OCI-LY7 (cell line): ENCODE results near the gene DNMT1. TPM values are rescaled to one million over a fixed set of nuclear protein-coding genes. Genes with fewer than 3 reads are reported as not detected.
"Not testable (repeated sequence)": the region's sequence is repeated elsewhere in the genome, so short reads cannot be mapped to it uniquely, and the experiment has no call there.

ENCODE experiments used
- BruUV-seq: library from RNA; stranded (reverse); fragments of 400-500 nt; replicated peaks from 2 replicates; lab custom pipeline; 2021; lab: Mats Ljungman, UMichigan
- CTCF ChIA-PET: fragments of 300-600 bp; sonication (Branson Sonifier 250); formaldehyde crosslinking; loops from one replicate; lab custom pipeline; 2022; ENCODE audit warnings: antibody characterized with exemption; ENCODE audit not compliant: unreplicated experiment; lab: Charles Lee
- POLR2A ChIA-PET: fragments of 300-600 bp; sonication (Branson Sonifier 250); formaldehyde crosslinking; loops from one replicate; lab custom pipeline; 2022; ENCODE audit warnings: antibody characterized with exemption; lab: Charles Lee
- DNase-seq: peaks from one replicate; pipeline ENCODE4 v3.0.0-alpha.2; 2015; ENCODE audit warnings: low spot score
- H2AFZ ChIP-seq: fragments of 200-600 bp; sonication (generic), shearing (Covaris generic); 2 replicates; pipeline ENCODE4 v1.6.1; 2014; ENCODE audit warnings: mild to moderate bottlenecking, antibody characterized with exemption, low read length, moderate library complexity
- H3K27ac ChIP-seq: fragments of 200-600 bp; sonication (generic); 2 replicates; pipeline ENCODE4 v1.5.1; 2014; ENCODE audit warnings: mixed run types, low read depth, mild to moderate bottlenecking, moderate library complexity, low read length, inconsistent platforms; ENCODE audit not compliant: poor library complexity, severe bottlenecking
- H3K36me3 ChIP-seq: fragments of 200-600 bp; sonication (generic); 2 replicates; pipeline ENCODE4 v1.6.1; 2014; ENCODE audit warnings: mild to moderate bottlenecking, antibody characterized with exemption, low read length, moderate library complexity, mixed read lengths; ENCODE audit not compliant: insufficient read depth
- H3K4me1 ChIP-seq: fragments of 200-600 bp; sonication (generic); 2 replicates; pipeline ENCODE4 v1.5.1; 2014; ENCODE audit warnings: mild to moderate bottlenecking, low read length; ENCODE audit not compliant: insufficient read depth, poor library complexity, severe bottlenecking
- H3K4me2 ChIP-seq: fragments of 200-600 bp; sonication (generic); 2 replicates; pipeline ENCODE4 v1.6.1; 2014; ENCODE audit warnings: mild to moderate bottlenecking, low read length
- H3K4me3 ChIP-seq: fragments of 200-600 bp; sonication (generic); 2 replicates; pipeline ENCODE4 v1.5.1; 2014; ENCODE audit warnings: mild to moderate bottlenecking, low read depth, low read length; ENCODE audit not compliant: poor library complexity, severe bottlenecking
- H3K79me2 ChIP-seq: fragments of 200-600 bp; sonication (generic); 2 replicates; pipeline ENCODE4 v1.6.1; 2016; ENCODE audit warnings: low read depth, mild to moderate bottlenecking, low read length, moderate library complexity, mixed read lengths; ENCODE audit not compliant: insufficient read depth
- H3K9me2 ChIP-seq: fragments of 200-600 bp; sonication (generic); 2 replicates; pipeline ENCODE4 v1.6.1; 2016; ENCODE audit warnings: mild to moderate bottlenecking, low read length, mixed read lengths; ENCODE audit not compliant: insufficient read depth
- H3K9me3 ChIP-seq: fragments of 200-600 bp; sonication (generic); 2 replicates; pipeline ENCODE4 v1.6.1; 2014; ENCODE audit warnings: mild to moderate bottlenecking, mixed run types, low read length, mixed read lengths
- H4K20me1 ChIP-seq: fragments of 200-600 bp; sonication (generic); 2 replicates; pipeline ENCODE4 v1.6.1; 2014; ENCODE audit warnings: mild to moderate bottlenecking, antibody characterized with exemption, low read length, moderate library complexity, mixed read lengths; ENCODE audit not compliant: insufficient read depth
- EZH2phosphoT487 ChIP-seq: fragments of 200-600 bp; sonication (generic); IDR thresholded peaks from 2 replicates; pipeline ENCODE4 v1.6.1; 2018; ENCODE audit warnings: low read depth, borderline replicate concordance, mild to moderate bottlenecking, mixed run types, antibody characterized with exemption, low read length, moderate library complexity, mixed read lengths
- intact Hi-C: fragments of 100-400 bp; cut with micrococcal nuclease; formaldehyde crosslinking; loops from one replicate; pipeline ENCODE4 v1.10.0; 2022; ENCODE audit not compliant: unreplicated experiment
- total RNA-seq, 2 experiments: library from RNA; depleted of rRNA in 1 of 2; stranded (reverse); fragments of >200 nt in 1 of 2; shearing (Covaris generic) in 1 of 2; gene quantifications; 2 replicates each; pipeline ENCODE4 v1.2.3, GENCODE V29; 2014 to 2022
- TF ChIP-seq, protein P1 (sequence below): fragments of 200-600 bp; sonication (generic); conservative IDR thresholded peaks from 2 replicates; pipeline ENCODE4 v1.5.1; 2014; ENCODE audit warnings: mild to moderate bottlenecking, antibody characterized with exemption, low read length, moderate library complexity, mixed read lengths

The DNMT1 gene
- total RNA-seq, 2 experiments from 2014 or later = 329 to 680 TPM

DNA sequence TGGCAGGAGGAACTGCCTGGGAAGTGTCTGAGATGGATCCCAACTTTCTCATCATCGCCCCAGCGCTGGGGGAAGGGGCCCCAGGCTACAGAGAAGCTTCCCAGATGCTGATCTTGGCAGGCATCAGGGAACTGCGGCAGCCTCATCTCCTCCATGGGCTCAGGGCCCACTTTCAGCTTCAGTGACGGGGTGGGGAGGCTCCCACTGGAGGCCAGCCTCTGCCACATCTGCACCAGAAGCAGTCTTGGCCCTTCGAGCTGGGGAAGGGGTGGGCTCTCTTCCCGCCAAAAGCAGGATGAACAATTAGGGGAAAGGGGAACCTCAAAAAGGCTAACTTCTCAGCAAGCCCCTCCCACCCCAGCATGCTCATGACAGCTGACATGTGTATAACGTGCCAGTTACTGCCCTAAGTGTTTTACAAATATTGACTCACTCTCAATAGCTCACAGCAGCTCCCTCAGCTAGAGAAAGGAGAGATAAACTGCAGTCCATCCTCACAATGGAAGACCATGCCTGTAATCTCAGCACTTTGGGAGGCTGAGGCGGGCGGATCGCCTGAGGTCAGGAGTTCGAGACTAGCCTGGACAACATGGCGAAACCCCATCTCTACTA is 43.5 kb upstream of the DNMT1 start:
- Histone ChIP-seq H3K79me2 (peaks cover 13% of the 10 kb centered on the region; the same call in 1 of the 2 replicates), H2AFZ (no peak overlapping the region), H3K9me3 (no peaks in the 10 kb centered on the region), H3K4me2 (peak overlapping the region; percentile 83), H3K27ac (peak overlapping the region; percentile 95), H3K9me2 (no peaks in the 10 kb centered on the region), H3K4me3 (peak overlapping the region; percentile 65), H3K4me1 (peaks cover 96% of the 10 kb centered on the region), H3K36me3 (no peaks in the 10 kb centered on the region), H4K20me1 (no peaks in the 10 kb centered on the region)
- TF ChIP-seq EZH2phosphoT487 = no peak
- TF ChIP-seq, protein P1, sequence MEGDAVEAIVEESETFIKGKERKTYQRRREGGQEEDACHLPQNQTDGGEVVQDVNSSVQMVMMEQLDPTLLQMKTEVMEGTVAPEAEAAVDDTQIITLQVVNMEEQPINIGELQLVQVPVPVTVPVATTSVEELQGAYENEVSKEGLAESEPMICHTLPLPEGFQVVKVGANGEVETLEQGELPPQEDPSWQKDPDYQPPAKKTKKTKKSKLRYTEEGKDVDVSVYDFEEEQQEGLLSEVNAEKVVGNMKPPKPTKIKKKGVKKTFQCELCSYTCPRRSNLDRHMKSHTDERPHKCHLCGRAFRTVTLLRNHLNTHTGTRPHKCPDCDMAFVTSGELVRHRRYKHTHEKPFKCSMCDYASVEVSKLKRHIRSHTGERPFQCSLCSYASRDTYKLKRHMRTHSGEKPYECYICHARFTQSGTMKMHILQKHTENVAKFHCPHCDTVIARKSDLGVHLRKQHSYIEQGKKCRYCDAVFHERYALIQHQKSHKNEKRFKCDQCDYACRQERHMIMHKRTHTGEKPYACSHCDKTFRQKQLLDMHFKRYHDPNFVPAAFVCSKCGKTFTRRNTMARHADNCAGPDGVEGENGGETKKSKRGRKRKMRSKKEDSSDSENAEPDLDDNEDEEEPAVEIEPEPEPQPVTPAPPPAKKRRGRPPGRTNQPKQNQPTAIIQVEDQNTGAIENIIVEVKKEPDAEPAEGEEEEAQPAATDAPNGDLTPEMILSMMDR = no peak
- DNase-seq = peak; percentile 56
- ChIA-PET CTCF (interaction anchor here (0.5 kb wide), 1 partner anchor 157 kb away, joined by 7 read pairs; no protein-coding TSS in a partner anchor), POLR2A (no interaction called here)
- intact Hi-C loops = loop anchor here (5.0 to 10.0 kb wide), 5 partner anchors 46 to 737 kb away; partner anchors contain the start of genes ANGPTL6, DNMT1 and PPAN
- BruUV-seq = no TSS peak

DNA sequence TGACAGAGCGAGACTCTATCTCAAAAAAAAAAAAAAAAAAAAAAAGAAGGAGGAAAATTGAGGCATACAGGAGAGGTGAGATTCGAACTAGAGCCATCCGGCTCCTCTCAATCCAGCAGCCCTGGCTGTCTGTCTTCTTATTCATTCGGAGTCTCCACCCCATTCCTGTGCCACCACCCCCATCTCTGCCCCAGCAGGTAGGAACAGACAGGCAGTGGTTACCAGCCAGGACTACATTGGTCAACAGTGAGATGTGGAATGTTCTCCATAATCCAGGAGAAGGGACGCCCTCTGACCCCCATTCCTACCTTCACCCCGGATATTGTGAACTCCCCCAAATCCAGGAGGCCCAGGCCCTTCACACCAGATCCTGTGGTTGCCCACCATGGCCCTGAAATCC is 42.9 kb upstream of the DNMT1 start:
- POLR2A ChIA-PET = no interaction called here
- TF ChIP-seq EZH2phosphoT487 = no peak
- TF ChIP-seq, protein P1 = no peak
- H3K9me2 ChIP-seq = no peaks in the 10 kb centered on the region
- H3K9me3 ChIP-seq = no peaks in the 10 kb centered on the region
- no peak for DNase-seq
- H3K27ac ChIP-seq = peak overlapping the region; percentile 95
- H3K4me1 ChIP-seq = peaks cover 96% of the 10 kb centered on the region
- H3K36me3 ChIP-seq = no peaks in the 10 kb centered on the region
- intact Hi-C loops = loop anchor here (5.0 to 10.0 kb wide), 5 partner anchors 45 to 737 kb away; partner anchors contain the start of genes ANGPTL6, DNMT1 and PPAN
- no peak overlapping the region for H2AFZ ChIP-seq
- no peaks in the 10 kb centered on the region for H4K20me1 ChIP-seq
- H3K79me2 ChIP-seq = peaks cover 16% of the 10 kb centered on the region; the same call in 1 of the 2 replicates
- CTCF ChIA-PET = no interaction called here
- peak overlapping the region; percentile 65 for H3K4me3 ChIP-seq
- no TSS peak for BruUV-seq
- peak overlapping the region; percentile 83 for H3K4me2 ChIP-seq

DNA sequence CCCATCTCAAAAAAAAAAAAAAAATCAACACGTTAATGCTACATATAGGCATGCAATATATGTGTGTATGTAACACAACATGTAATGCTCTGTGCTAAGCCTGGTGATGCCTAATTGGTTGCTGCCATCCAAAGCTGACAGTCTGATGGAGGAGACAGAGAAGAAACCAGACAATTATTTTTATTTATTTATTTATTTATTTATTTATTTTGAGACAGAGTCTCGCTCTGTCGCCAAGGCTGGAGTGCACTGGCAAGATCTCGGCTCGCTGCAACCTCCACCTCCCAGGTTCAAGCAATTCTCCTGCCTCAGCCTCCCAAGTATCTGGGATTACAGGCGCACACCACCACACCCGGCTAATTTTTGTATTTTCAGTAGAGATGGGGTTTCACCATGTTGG is 40.7 kb upstream of the DNMT1 start:
- H3K9me3 ChIP-seq, H3K9me2 ChIP-seq, BruUV-seq, H4K20me1 ChIP-seq, H3K36me3 ChIP-seq, H2AFZ ChIP-seq: not testable (repeated sequence)
- Histone ChIP-seq H3K4me1 (peaks cover 88% of the 10 kb centered on the region), H3K4me3 (peak overlapping the region; percentile 43), H3K79me2 (peaks cover 36% of the 10 kb centered on the region), H3K27ac (peak overlapping the region; percentile 95), H3K4me2 (peak overlapping the region; percentile 79)
- CTCF ChIA-PET = interaction anchor here (1.4 kb wide), 1 partner anchor 11 kb away, joined by 4 read pairs; no protein-coding TSS in a partner anchor
- peak; percentile 25 for DNase-seq
- POLR2A ChIA-PET = interaction anchor here (0.6 to 3.3 kb wide), 8 partner anchors 9 to 363 kb away, joined by 3 to 12 read pairs (median 4); partner anchors contain the start of gene DNMT1
- intact Hi-C loops = loop anchor here (5.0 to 10.0 kb wide), 5 partner anchors 43 to 739 kb away; partner anchors contain the start of genes ANGPTL6, DNMT1 and PPAN
